A673 (cell line): ENCODE results near the gene UST. TPM values are rescaled to one million over a fixed set of nuclear protein-coding genes. Genes with fewer than 3 reads are reported as not detected.
A peak's percentile ranks its signal among the peaks of the same experiment; 100 is the strongest.

Source experiments
- BruUV-seq: library from RNA; stranded (reverse); fragments of 400-500 nt; replicated peaks from 2 replicates; lab custom pipeline; 2021; lab: Mats Ljungman, UMichigan
- CTCF ChIA-PET: fragments of 300-600 bp; sonication (Branson Sonifier 250); formaldehyde crosslinking; loops from one replicate; lab custom pipeline; 2022; ENCODE audit warnings: antibody characterized with exemption; lab: Charles Lee
- POLR2A ChIA-PET: fragments of 300-600 bp; sonication (Branson Sonifier 250); formaldehyde crosslinking; loops from one replicate; lab custom pipeline; 2022; ENCODE audit warnings: antibody characterized with exemption; ENCODE audit not compliant: low non-redundant PET; lab: Charles Lee
- DNase-seq: peaks from one replicate; pipeline ENCODE4 v3.0.0-alpha.2; 2015; ENCODE audit warnings: low spot score
- H3K27ac ChIP-seq: fragments of 200-600 bp; sonication (generic); 2 replicates; pipeline ENCODE4 v1.5.1; 2016; ENCODE audit warnings: mixed run types, low read depth, mild to moderate bottlenecking, mixed read lengths, antibody characterized with exemption, low read length; ENCODE audit not compliant: poor library complexity, severe bottlenecking
- H3K27me3 ChIP-seq: fragments of 200-600 bp; sonication (generic); replicated peaks from 2 replicates; pipeline ENCODE4 v1.6.1; 2017; ENCODE audit warnings: mixed run types, low read depth, mild to moderate bottlenecking, mixed read lengths, antibody characterized with exemption, low read length; ENCODE audit not compliant: insufficient read depth, poor library complexity
- H3K36me3 ChIP-seq: fragments of 200-600 bp; sonication (generic); 2 replicates; pipeline ENCODE4 v1.6.1; 2016; ENCODE audit warnings: mixed run types, mild to moderate bottlenecking, mixed read lengths, antibody characterized with exemption, low read length; ENCODE audit not compliant: insufficient read depth, poor library complexity, severe bottlenecking
- H3K4me1 ChIP-seq: fragments of 200-600 bp; sonication (generic); 2 replicates; pipeline ENCODE4 v1.6.1; 2017; ENCODE audit warnings: mixed run types, mild to moderate bottlenecking, mixed read lengths, antibody characterized with exemption, low read length; ENCODE audit not compliant: insufficient read depth, poor library complexity, severe bottlenecking
- H3K4me3 ChIP-seq: fragments of 200-600 bp; sonication (generic); 2 replicates; pipeline ENCODE4 v1.5.1; 2016; ENCODE audit warnings: low read depth, mixed run types, mild to moderate bottlenecking, mixed read lengths, low read length; ENCODE audit not compliant: poor library complexity, severe bottlenecking
- H3K9me3 ChIP-seq: fragments of 200-600 bp; sonication (generic); 2 replicates; pipeline ENCODE4 v1.6.1; 2016; ENCODE audit warnings: mixed run types, low read depth, mild to moderate bottlenecking, mixed read lengths, antibody characterized with exemption, low read length; ENCODE audit not compliant: poor library complexity, severe bottlenecking
- CTCF ChIP-seq: fragments of 300-800, 200-600 bp; sonication (generic); conservative IDR thresholded peaks from 2 replicates; pipeline ENCODE4 v1.5.1; 2017; ENCODE audit warnings: low read depth, mild to moderate bottlenecking, antibody characterized with exemption, low read length, moderate library complexity, mixed read lengths
- EZH2 ChIP-seq: fragments of 200-600 bp; sonication (generic); IDR thresholded peaks from 2 replicates; pipeline ENCODE4 v1.6.1; 2017; ENCODE audit warnings: borderline replicate concordance, low read depth, mild to moderate bottlenecking, mixed read lengths, antibody characterized with exemption, low read length; ENCODE audit not compliant: poor library complexity, severe bottlenecking
- intact Hi-C: fragments of 100-400 bp; cut with micrococcal nuclease; formaldehyde crosslinking; loops from one replicate; pipeline ENCODE4 v1.10.0; 2022; ENCODE audit not compliant: unreplicated experiment
- total RNA-seq: library from RNA; stranded (reverse); gene quantifications from 2 replicates; pipeline ENCODE4 v1.2.3, GENCODE V29; 2021

Gene UST
- total RNA-seq, 1 experiment from 2014 or later: 1.5 TPM

GRCh38 chr6:148831531-148831930 lies 84.7 kb downstream of the UST start:
- Histone ChIP-seq H3K4me1 (no peaks in the 10 kb centered on the region), H3K4me3 (no peak overlapping the region), H3K9me3 (no peaks in the 10 kb centered on the region), H3K36me3 (no peaks in the 10 kb centered on the region), H3K27me3 (no peaks in the 10 kb centered on the region), H3K27ac (no peak overlapping the region)
- TF ChIP-seq EZH2 (no peak), CTCF (no peak)
- CTCF ChIA-PET: no interaction called here
- DNase-seq: no peak
- intact Hi-C loops: no loop called here
- POLR2A ChIA-PET: no interaction called here
- BruUV-seq: no TSS peak

- BruUV-seq: no TSS peak
- ChIA-PET CTCF (no interaction called here), POLR2A (no interaction called here)
- TF ChIP-seq EZH2 (no peak), CTCF (no peak)
- intact Hi-C loops: no loop called here
- no peaks in the 10 kb centered on the region for H3K9me3 ChIP-seq
- H3K27me3 ChIP-seq: no peaks in the 10 kb centered on the region
- no peaks in the 10 kb centered on the region for H3K36me3 ChIP-seq
- H3K4me1 ChIP-seq: no peaks in the 10 kb centered on the region
- DNase-seq: peak; percentile 9
- H3K27ac ChIP-seq: no peak overlapping the region
- no peak overlapping the region for H3K4me3 ChIP-seq
These were observed 89.2 kb downstream of the UST start for GRCh38 chr6:148835920-148836441.

GRCh38 chr6:148836751-148837150 lies 89.9 kb downstream of the UST start:
- intact Hi-C loops: no loop called here
- TF ChIP-seq EZH2 (no peak), CTCF (no peak)
- no TSS peak for BruUV-seq
- POLR2A ChIA-PET: no interaction called here
- Histone ChIP-seq H3K4me3 (no peak overlapping the region), H3K36me3 (no peaks in the 10 kb centered on the region), H3K9me3 (no peaks in the 10 kb centered on the region), H3K27me3 (no peaks in the 10 kb centered on the region), H3K4me1 (no peaks in the 10 kb centered on the region), H3K27ac (no peak overlapping the region)
- no peak for DNase-seq
- CTCF ChIA-PET: no interaction called here
